Umbilical cord (tissue), 2 donors: ENCODE measurements around the gene MYCBP2. TPM values are rescaled to one million over a fixed set of nuclear protein-coding genes. Genes with fewer than 3 reads are reported as not detected.
"Not testable (repeated sequence)": the region's sequence is repeated elsewhere in the genome, so short reads cannot be mapped to it uniquely, and the experiment has no call there.

Source experiments
- DNase-seq: peaks from one replicate; pipeline ENCODE4 v3.0.0-alpha.2; 2015; ENCODE audit warnings: low spot score
- total RNA-seq: library from RNA; depleted of rRNA; stranded (reverse); fragments of >200 nt; gene quantifications from one replicate; pipeline ENCODE4 v1.2.3, GENCODE V29; 2014; ENCODE audit warnings: low replicate concordance; ENCODE audit not compliant: insufficient read depth

Gene MYCBP2
- total RNA-seq, 1 donor from 2014 or later: 42.9 TPM

DNA sequence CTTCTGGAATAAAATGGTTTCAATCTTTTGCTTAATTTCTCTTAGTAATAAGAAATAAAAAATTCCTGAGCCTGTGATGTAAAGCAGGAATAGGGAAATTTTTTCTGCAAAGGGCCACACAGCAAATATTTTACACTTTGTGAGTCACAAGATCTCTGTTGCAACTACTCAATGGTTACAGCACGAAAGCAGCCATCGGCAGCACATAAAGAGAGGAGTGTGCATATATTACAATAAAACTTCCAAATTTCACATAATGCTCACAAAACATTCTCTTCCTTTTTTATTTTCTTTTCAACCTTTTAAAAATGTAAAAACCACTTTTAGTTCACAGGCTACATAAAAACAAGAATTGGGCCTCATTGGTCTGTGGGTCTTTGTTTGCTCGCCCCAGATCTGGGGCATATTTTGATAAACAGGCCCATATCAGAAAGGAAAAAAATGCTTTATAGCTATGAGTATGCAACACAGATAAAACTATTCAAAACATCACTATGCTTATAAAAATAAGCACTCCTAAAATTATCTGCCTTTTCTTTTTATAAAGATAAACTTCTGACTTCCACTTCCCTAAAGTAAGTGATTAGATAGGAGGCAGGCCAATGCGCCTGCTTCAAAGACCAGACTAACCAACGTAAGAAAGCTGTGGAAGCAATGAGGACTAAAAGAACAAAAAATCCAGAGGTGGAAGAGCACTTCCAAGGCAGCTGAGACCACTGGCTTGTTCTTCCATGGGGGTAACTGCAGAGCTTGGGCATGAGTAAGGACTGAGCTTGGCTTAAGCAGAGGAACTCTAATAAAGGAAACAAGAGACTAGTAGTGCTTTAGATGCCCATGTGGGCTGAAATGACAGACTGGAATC lies 26.5 kb downstream of the MYCBP2 start:
- peak; percentile 72 for DNase-seq

DNA sequence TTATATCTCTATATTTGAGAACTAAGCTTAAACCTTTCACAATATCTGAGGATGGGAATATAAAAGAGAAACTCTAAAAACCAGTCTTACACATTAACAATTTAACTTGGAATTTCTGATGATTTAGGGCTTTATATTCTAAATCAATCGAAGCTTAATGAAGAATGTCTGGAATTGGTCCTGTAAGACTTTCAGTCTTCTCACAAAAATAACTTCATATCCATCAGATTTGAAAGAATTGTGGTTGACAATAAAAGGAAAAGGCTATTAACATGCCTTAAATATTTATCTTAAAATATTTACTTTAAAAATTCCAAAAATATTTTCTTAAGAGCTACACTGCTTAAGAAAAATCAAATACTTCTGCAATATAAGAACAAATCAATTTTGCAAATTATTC lies 27.3 kb downstream of the MYCBP2 start:
- DNase-seq: peak; percentile 10

DNA sequence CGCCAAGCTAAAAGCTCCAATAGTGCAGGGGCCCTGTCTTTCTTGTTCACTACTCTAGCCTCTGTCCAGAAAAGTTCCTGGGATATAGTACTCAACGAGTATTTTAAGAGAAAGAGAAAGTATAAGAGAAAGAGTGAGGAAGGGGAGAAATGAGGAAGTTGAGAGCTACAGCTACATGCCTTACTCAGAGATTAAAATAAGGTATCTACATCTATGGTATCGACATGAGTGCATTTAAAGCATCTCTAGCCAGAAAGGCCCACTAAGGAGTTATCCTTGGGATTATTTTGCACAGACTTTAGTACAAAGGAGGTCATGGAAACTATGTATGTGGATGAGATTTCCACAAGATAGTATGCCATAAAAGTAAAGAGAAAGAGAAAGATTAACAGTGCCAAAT lies 28.5 kb downstream of the MYCBP2 start:
- DNase-seq: no peak

DNA sequence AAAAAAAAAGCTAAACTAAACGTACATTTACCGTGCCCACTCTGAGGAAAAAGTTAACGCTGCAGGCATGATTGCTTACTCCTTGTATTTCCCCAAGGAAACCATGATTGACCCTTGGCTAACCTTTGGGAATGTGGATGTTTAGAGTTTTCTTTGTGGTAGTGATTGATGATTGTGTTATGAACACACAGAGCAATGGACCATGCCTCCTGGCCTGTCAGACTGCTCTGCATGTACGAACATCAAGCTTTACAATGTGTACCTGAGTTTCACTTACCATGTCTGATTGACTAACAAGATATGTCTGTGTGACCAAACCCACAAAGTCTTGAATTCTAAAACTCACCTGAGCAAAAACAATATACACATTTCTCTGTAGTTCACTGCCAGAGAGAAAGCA lies 35.1 kb downstream of the MYCBP2 start:
- no peak for DNase-seq

DNA sequence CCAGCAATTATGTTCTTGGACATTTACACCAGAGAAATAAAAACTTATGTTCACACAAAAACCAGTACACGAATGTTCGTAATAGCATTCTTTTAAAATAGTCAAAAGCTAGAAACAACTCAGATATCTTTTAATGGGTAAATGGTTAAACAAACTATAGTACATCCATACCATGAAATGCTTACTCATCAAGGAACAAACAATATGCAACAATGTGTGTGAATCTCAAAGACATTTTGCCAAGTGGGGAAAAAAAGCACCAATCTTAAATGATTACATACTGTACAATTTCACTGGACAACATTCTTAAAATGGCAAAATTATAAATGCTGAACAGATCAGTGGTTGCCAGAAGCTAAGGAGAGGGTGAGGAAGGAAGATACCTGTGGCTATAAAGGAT lies 36.6 kb downstream of the MYCBP2 start:
- no peak for DNase-seq

DNA sequence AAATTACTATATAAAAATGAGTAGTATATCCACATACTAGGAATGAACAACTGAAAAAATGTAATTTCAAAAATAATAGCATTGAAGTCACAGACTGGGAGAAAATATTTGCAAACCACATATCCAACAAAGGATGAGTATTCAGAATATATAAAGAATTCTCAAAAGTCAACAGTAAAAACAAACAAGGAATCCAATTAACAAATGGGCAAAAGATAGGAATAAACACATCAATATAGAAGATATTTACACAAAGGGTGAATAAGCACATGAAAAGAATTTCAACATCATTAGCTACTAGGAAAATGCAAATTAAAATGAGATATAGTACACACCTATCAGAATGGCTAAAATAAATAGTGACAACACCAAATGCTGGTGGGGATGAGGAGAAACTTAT lies 37.0 kb downstream of the MYCBP2 start:
- no peak for DNase-seq

DNA sequence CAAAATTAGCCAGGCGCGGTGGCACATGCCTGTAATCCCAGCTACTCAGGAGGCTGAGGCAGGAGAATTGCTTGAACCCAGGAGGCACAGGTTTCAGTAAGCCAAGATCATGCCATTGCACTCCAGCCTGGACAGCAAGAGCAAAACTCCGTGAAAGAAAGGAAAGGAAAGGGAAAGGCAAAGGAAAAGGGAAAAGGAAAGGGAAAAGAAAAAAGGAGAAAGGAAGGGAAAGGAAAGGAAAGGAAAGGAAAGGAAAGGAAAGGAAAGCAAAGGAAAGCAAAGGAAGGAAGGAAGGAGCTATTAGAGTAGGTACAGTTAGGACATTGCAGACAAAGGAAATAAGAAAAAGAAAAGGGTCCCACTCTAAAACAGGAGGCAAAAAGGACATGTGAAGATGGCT lies 41.3 kb downstream of the MYCBP2 start:
- not testable (repeated sequence) for DNase-seq

DNA sequence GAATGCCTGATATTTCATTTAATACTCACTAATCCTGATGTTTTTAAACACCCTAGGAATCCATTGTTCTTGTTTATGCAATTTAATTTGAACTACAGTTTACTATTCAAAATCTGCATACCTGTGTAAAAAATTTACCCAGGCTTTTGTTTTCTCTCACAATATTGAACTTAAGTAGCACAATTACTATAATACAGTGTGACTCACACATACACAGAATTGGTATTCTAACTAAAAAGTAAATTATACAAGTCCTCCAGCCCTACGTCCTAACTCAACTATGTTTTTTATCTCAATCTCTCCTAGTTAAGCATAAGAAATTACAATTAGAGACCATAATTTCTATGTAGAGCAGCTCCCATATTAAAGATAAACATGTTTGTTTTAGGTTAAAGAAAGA lies 41.8 kb downstream of the MYCBP2 start:
- no peak for DNase-seq

DNA sequence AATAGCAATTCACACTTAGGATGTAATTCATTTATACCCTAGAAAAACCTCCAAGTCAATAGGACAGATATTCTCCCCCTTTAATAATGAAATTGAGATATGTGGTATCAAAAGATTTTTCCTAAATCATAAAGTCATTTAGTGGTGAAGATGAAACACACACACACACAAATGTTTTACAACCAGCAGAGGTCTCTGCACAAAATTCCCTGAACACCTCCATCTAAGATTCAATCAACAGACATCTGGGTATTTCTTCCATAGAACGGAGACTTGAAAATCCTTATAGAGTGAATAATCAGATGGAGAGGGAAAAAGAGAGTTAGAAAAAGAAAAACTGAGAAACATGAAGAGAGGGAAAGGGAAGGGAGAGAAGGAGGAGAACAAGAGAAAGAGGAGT lies 52.8 kb downstream of the MYCBP2 start:
- DNase-seq: no peak

DNA sequence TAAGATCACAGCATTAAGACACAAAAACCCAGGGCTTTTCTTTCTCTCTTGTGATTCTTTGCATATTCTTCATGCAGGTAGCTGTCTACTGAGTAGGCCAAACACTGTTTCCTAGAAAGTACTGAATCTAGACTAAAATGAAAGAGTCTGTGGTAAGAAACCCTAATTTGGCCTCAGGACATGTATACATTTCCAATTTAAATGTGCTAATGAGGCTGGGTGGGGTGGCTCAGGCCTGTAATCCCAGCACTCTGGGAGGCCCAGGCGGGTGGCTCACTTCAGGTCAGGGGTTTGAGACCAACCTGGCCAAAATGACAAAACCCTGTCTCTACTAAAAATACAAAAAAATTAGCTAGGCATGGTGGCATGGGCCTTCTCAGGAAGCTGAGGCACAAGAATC lies 57.8 kb downstream of the MYCBP2 start:
- no peak for DNase-seq

DNA sequence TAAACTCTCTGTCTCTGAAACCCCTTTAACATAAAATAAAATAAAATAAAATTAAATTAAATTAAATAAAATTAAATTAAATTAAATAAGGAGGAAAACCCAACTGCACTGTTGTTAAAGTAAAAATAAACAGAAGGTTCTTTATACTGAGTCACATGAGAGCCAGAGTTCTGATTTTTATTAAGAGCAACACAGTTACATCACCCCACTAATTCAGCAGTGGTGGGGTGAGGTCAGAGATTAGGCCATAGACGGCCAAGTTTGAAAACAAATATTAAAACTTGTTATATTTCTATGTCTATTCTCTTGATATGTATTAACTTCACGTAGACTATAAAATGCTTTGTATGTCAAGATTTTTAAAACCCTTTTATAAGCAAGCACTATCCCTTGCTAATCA lies 59.5 kb downstream of the MYCBP2 start:
- DNase-seq: no peak

DNA sequence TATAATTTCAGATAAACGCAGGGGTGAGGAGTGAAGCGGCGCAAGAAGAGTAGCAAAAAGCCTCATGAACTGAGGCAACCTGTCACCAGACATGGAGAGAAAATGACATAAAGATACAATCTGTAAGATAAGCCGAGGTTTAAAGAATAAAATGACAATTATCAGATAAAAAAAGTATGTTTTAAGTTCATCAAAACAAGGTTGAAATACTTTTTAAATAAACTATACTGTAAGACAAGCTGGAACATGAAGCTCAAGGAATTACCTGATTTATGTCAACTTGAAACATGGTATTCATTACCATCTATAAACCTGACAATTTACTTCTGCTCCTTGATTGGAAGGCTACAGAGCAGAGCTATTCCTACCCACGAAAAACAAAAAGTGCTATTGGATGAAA lies 61.6 kb downstream of the MYCBP2 start:
- DNase-seq: peak; percentile 27

DNA sequence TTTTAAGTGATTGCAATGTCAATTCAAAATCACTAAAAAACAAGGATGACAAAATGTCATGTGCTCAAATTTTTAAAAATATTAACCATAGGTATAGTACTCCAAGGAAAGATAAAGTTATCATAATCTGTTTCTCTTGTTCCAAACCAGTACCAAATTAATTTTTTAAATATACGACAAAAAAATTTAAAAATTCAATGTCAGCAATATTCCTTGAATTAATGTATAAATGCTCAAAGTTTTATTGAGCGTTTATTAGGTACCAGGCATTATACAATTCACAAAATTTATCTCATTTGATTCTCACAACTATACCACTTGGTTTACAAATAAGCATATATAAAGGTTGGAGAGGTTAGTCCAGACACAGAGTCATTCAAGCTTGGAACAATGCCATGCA lies 64.7 kb downstream of the MYCBP2 start:
- no peak for DNase-seq

DNA sequence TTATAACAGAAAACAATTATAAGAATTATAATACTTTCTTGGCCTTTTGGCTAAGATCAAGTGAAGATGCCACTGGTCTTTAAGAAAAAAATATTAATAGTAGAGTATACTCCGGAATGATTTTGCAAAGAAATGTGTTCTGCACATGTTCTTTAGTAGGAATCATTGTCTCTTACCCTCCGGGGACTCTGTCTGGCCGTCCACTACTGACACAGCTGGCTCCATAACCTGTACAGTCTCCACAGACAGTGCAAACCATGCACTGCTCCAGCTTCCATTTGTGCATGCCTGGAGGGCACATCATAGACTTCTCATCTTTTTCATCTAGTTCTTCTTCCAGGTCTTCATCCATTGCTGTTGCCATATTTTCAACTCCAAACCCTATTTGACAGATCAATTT lies 75.9 kb downstream of the MYCBP2 start:
- no peak for DNase-seq

DNA sequence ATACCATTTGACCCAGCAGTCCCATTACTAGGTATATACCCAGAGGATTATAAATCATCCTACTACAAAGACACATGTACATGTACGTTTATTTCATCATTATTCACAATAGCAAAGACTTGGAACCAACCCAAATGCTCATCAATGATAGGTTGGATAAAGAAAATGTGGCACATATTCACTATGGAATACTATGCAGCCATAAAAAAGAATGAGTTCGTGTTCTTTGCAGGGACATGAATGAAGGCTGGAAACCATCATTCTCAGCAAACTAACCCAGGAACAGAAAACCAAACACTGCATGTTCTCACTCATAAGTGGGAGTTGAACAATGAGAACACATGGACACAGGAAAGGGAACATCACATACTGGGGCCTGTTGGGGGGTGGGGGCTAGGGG lies 81.7 kb downstream of the MYCBP2 start:
- DNase-seq: not testable (repeated sequence)

DNA sequence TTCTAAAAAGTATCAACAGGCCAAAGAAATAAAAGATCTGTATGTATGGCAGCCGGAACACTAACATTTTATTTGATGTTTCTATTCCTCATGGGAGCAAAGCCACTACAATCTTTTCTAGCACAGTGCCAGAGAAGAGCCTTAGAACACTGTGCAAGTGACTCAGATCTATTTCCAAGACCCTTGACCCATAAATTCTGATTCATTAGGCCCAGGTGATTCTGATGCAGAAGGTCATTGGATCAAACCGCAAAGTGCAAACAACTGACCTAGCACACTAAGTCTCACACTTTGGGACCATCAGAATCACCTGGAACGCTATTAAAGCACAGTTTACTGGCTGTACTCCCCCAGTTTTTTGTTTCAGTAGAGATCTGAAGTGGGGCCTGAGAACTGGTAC lies 87.6 kb downstream of the MYCBP2 start:
- no peak for DNase-seq

DNA sequence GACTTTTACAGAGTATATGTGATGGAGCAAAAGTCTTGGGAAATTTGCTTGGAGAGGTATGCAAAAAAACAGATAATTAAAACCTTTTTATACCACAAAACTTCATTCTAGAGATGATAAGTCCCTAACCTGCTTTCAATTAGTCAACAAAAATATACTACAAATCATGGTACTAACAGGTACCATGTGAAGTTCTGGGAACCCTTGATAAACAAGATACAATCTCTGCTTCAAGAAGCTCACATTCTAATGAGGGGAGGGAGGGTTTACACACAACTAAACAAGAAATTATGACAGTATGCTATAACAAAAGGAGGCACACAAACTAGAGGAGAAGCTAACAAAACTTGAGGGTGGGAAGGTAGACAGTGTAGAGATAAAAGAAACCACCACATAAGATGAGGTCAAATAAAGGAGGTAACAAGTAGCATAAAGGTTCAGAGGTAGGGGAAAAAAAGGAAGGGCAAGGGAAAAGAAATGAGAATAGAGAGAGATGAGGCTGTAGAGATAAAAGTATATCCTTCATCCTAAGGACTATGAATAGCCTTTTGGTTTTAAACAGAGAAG lies 91.4 kb downstream of the MYCBP2 start:
- no peak for DNase-seq

DNA sequence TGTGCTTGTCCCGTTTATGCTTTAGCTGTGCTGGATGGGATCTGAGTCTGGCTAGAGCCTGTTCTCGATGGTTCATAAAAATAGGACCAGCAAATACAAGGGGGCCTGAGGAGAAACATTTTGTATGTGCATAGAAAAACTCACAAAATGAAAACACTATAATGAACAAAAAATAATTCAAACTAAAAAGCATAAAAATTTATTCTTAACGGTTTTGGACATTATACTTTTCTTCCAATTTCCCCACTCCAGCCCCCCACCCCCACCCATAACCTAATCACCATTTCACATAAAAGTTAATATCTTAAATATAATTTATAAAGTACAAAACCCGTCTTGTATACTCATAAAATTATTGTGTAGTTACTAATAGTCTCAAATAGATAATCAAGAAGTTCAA lies 93.7 kb downstream of the MYCBP2 start:
- DNase-seq: no peak

DNA sequence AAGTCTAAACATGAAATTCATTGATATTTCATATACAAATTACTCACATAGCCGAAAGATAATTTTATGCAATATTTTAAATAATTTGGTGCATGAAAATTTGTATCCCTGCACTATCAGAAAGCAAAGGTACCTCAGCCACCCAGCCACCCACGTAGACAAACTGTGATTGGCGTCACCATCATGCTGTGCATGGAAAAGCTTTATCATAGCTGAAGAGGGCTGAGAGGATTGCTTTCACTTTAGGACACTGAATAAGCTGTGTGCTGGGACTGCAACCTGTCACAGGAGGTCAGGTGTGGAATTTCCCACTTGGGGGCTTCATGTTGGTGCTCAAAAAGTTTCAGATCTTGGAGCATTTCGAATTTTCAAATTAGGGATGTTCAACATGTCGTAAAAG lies 96.3 kb downstream of the MYCBP2 start:
- DNase-seq: no peak

DNA sequence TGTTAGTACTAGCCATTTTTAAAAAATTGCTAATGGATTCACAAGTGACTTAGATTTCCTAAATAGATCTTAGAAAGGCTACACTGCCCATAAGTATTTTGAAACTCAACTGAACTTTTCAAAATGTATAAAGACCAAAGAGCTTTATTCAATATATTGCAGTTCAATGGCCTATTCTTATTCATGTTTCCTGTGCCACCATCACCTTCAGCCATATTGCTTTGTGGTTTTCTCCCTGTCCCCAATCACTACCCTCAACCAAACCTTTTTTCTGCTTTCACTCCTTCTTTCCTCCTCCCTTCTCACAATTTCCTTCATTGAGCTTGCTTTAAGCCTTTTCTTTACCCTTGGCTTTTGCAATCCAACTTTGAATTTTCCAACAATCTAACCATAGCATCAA lies 100.9 kb downstream of the MYCBP2 start:
- DNase-seq: no peak

DNA sequence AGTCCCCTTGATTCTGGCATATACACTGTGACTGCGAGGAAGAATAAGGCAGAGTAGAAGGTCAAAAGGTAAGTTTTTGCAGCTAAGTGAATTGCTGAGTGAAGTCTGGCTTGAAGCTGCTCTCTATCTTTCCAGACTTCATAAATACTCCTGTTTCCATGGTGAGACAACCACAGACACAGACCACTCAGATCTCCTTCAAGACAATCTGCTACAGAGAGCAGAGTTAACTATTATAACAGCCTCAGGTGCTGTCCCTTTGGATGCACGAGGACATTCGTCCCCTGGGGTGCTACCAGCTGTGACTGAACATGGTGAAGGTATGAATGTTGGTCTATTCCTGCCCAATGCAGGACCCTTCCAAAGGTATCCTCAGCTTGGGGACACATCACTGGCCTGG lies 104.0 kb downstream of the MYCBP2 start:
- DNase-seq: no peak

DNA sequence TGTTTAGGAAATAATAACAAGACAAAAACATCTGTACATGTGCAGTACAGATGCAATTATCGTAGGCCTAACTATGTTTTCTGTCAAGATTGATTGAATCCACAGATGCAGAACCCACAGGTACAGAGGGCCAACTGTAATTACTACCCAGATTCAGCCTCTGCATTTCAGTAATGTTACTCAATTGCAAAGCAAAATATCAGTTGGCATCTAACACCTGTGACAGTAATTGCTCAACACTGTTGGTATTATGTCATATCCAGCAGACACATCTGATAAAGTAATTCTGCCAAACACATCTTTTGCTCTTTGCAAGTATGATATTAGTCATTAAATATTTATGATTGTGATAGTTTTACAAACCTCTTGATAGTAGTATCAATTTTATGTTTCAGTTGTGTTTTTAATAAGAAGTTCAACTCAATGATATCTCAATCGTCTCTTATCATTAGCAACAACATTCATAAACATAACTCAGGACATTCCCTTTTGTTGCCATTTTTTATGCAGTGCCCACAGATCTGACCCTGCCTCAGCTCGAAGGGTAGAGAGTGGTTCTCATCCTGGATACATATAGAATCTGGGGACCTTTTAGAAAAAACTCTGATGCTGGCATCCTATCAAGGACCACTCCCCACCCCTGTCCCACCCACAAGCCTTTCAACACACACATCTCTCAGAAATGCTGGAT lies 104.7 kb downstream of the MYCBP2 start:
- DNase-seq: no peak

DNA sequence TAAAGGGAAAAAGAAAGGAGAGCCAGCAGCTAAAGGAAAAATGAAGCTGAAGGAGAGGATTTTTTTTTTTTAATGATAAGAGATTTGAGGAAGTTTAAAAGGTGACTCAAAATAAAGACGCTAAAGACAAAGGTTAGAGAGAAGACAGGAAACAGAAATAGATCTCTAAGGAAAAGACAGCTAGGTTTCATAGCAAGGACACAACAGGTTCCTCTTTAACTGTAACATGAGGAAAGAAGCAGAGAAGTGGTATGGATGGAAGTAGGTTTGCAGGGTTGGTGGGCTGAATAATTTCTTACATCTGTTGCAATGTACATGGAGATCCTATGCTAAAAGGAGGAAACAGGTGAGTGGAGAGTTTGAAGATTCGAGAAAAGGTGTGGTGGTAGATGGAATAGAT lies 107.5 kb downstream of the MYCBP2 start:
- DNase-seq: no peak
